Measurements from ENCODE around the gene APLF.

DNA sequence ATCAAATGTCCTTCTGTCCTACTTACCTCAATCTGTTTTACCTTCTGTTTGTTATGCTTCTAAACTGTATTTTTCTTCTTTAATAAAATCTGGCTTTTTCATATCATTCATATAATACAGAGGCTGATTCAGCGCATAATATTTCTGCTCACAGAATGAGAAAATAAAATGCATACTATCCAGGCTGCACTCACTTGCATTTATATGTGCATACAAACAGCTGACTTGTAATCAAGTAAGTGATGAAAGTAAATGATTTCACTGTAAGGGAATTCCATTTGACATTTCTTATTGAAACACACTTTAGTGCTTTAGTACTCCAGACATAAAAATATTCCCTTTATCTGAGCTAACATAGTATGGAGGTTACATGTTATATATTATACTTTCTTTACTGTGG lies 100.7 kb downstream of the APLF start:
- TF ChIP-seq, protein P1, sequence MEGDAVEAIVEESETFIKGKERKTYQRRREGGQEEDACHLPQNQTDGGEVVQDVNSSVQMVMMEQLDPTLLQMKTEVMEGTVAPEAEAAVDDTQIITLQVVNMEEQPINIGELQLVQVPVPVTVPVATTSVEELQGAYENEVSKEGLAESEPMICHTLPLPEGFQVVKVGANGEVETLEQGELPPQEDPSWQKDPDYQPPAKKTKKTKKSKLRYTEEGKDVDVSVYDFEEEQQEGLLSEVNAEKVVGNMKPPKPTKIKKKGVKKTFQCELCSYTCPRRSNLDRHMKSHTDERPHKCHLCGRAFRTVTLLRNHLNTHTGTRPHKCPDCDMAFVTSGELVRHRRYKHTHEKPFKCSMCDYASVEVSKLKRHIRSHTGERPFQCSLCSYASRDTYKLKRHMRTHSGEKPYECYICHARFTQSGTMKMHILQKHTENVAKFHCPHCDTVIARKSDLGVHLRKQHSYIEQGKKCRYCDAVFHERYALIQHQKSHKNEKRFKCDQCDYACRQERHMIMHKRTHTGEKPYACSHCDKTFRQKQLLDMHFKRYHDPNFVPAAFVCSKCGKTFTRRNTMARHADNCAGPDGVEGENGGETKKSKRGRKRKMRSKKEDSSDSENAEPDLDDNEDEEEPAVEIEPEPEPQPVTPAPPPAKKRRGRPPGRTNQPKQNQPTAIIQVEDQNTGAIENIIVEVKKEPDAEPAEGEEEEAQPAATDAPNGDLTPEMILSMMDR (conservative IDR thresholded peaks at IDR 0.05; ENCODE audit: low read depth, low read length) = no peak
- no peak for TF ChIP-seq EZH2 (IDR thresholded peaks at IDR 0.05; ENCODE audit: borderline replicate concordance, low read depth, low read length, poor library complexity, severe bottlenecking)
